Loucy (cell line): Measurements from ENCODE around the gene CCDC181.

Source experiments
- CTCF ChIP-seq: fragments of 200-600 bp; sonication (generic); conservative IDR thresholded peaks from 2 replicates; pipeline ENCODE4 v1.5.1; 2014; ENCODE audit warnings: mild to moderate bottlenecking, antibody characterized with exemption, low read length
- EZH2phosphoT487 ChIP-seq: fragments of 200-600 bp; IDR thresholded peaks from 2 replicates; pipeline ENCODE4 v1.6.1; 2018; ENCODE audit warnings: antibody characterized with exemption, mild to moderate bottlenecking, moderate library complexity, borderline replicate concordance

- no peak for TF ChIP-seq CTCF
- TF ChIP-seq EZH2phosphoT487 = no peak
Observed at GRCh38 chr1:169468982-169469381, 41.7 kb upstream of the CCDC181 start.
